Epidermal melanocyte (primary cell): Measurements from ENCODE around the gene DMXL1.

ENCODE experiments used
- DNase-seq: peaks from one replicate; pipeline ENCODE4 v3.0.0; 2011; ENCODE audit warnings: low spot score; ENCODE audit not compliant: insufficient read length

The DMXL1 gene

DNA sequence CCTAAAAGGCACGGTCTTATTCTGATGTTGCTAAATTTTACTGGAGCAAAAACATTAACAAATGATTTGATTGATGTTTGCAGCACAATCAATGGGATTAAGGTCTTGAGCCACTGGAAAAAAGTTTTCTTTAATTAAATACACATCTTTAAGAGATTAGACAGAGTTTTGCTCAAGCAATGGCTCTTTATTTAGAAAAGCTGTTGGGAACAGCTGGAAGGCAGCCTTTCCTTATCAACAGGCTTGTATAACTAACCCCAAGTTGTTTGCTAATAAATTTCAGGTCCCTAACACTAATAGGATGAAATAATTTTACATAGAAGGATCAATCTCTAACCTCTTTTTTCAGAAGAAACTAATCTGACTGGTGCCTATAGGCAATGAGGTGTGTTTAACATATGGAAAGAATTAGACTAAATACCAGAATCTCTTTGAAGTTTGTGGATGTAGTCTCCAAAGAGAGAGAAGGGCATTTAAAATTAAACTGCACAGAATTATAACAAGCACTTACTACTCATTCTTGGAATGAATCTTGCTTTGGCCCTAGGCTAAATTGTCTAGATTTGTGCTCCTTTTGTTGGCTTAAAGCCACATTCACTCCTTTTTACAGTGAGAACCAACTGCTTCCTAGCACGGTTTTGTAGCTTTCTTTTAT, 217.6 kb downstream of the DMXL1 start:
- DNase-seq = no peak

DNA sequence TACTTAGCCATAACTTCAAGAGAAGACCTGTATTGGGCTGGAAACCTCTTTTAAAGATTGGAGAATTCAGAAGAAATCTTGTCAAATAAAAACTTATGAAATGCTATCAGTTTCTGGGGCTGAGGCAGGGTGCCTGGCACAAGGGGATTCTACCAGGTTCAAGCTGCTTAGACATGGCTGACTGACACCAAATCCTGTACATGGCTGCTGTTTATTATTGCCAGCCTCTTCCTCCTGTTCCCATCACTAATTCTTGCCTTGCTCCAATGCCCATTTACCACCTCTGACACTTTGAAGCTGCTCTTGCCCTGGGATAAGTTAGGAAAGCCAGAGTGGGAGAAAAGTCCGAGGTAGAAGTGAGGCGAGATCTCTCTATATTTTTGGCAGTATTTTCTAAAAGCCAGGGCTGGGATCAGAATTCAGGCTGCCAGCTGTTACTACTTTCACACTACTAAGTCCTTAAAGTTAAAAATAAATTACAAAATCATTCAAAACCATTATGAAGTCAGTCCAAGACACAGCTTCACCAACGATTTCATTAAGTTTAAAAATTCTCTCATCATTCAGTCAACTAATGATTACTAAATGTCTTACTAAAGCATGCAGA, 218.7 kb downstream of the DMXL1 start:
- DNase-seq = no peak

DNA sequence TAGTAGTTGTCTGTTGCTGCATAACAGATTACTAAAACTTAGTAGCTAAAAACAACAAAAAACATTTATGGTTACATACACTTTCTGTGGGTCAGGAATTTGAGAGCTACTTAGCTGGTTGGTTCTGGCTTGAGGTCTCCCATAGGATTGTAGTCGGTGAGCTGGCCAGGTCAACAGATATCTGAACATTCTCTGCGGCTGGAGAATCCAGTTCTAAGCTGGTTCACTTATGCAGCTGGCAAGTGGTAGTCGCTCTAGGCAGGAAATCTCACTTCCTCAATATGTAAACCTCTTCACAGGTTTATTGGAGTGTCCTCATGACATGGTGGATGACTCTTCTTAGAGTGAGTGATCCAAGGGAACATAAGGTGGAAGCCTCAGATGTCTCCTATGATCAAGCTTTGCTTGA, 219.3 kb downstream of the DMXL1 start:
- DNase-seq = no peak

DNA sequence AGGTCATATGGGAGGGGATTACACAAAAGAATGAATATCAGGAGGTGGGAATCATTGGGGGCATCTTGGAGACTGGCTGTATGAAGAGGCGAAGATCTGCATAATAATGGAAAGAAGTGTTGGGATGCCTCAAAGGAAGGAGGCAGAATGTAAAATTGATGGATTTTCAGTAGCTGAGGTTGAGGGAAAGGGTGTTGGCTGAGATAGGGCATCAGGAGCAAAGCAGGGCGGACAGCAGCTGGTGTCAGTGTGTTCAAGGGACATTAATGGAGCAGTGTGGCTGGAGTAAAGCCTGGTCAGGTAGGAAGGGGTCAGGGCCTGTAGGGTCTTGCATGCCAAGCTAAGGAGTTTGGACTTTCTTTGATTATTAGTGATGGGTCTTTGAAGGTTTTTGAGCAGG, 219.7 kb downstream of the DMXL1 start:
- no peak for DNase-seq

DNA sequence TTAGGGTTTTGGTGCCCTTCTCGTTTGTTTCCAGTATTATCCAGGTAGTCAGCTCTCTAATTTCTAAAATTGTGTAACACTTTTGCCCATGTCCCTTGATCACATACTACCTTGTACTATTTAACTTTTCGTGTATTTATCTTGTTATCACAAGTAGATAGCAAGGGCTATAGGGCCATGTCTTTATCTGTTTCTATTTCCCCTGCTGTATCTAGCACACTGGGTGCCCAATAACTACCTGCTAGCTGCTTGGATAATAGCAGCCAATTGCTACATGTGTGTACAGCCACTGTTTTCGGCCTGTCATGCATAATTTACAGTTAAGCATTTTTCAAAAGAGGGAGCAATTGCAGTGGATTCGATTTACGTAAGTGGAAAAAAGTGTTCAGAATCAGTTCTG, 220.2 kb downstream of the DMXL1 start:
- no peak for DNase-seq

DNA sequence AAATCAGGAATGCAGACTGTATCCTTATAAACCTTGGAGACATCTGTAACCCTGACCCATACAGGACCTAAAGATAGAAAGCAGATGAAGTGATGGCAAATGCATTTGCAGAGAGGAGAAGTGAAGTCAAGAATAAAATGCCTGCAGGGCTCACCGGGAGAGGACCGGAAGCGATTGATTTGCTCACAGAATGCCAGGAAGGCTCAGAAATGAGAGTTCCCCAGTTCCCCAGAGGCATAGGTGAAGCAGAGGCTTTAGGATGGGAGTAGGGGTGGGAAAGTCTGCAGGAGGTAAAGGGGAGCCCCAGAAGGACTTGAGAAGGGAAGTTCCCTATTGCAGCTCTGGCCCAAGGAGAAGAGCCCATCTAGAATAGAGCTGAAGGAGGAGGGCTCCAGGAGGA, 221.0 kb downstream of the DMXL1 start:
- no peak for DNase-seq

DNA sequence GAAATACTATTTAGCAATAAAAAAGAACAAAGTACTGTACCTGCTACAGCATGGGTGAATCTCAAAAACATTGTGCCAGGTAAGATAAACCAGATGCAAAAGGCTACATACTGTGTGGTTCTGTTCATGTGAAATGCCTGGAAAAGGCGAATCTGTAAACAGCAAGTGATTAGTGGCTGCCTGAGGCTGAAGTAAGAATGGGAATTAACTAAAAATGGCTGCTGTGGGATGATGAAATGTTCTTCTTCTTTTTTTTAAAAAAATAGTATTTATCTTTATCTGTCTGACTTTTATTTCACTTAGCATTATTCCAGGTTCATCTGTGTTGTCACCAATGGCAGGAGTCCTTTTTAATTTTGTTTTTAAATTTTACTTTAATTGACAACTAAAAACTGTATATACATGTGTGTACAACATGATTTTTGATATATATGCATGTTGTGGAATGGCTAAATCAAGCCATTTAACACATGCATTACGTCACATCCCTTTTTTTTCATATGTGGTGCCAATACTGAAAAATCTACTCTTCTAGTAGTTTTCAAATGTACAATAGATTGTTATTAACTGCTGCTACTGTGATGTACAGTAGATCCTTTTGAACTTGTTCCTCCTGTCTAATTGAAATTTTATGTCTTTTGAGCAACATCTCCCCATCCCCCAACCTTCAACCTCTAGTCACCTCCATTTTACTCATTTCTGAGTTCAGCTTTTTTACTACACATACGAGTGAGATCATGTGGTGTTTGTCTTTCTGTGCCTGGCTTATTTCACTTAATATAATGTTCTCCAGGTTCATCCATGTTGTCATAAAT, 222.0 kb downstream of the DMXL1 start:
- no peak for DNase-seq

DNA sequence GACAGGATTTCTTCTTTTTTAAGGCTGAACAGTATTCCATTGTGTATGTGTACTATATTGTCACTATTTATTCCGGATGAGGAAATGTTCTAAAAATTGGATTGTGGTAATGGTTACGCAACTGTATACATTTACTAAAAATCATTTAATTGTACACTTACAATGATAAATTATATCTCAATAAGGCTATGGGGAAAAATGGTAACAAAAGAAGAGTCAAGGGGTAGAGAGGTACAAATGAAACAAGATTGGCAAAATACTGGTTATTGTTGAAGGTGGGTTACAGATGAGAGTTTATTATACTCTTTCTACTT, 222.6 kb downstream of the DMXL1 start:
- DNase-seq = no peak
